GM21528 (cell line): ENCODE measurements around the gene DAAM2.

Experiments used
- ATAC-seq: cut with Tn5 transposase; IDR thresholded peaks from one replicate; pipeline ENCODE4 v1.9.1; 2021; ENCODE audit warnings: mild to moderate bottlenecking, moderate library complexity; ENCODE audit not compliant: unreplicated experiment, low FRiP score

DAAM2 gene

DNA sequence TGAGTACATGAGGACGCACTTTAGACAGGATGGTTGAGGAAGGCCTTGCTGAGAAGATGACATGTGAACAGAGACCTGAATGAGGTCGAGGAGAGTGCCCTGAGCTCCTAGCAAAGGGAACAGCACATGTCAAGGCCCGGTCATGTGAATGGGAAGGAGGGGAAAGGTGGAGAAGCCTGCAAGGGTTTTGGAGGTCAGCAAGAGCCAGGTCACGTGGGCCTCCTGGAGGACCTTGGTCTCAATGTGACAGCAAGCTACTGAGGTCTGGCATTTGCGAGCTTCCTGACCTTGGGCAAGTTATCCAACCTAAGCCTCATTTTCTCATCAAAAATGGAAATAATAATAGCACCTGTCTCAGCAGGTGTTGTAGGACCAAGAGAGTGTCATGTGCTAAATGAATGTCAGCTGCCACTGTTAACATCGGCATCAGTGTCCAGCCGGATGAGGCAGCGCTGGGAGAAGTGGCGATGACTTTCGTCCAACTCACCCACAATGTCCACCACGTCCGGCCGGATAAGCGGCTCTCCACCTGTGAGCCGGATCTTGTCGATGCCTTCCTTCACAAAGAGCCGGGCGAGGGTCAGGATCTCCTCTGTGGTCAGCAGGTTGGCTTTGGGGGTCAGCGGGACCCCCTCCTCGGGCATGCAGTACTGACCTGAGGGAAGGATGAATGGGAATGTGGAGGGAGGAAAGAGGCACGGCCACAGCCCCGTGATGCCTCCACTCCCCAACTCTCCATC lies 133.2 kb downstream of the DAAM2 start:
- ATAC-seq = no peak

DNA sequence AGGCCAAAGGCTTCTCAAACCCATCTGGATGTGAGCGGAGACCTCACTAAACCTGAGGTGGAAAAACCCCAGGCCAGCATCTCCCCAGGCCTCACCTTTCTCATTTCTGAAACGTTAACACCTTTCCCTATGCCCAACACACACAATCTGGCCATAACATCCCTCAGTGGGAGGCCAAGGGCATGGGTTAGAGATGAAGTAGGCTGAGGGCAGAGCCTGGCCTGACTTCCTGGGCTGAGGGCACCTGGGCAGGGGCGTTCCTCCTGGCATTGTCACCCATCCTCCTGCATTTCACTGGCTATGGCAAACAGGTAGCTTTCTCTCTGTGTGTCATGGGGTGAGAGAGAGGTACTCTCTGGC lies 133.7 kb downstream of the DAAM2 start:
- no peak for ATAC-seq

GRCh38 chr6:39926668-39927067 lies 134.5 kb downstream of the DAAM2 start:
- no peak for ATAC-seq

DNA sequence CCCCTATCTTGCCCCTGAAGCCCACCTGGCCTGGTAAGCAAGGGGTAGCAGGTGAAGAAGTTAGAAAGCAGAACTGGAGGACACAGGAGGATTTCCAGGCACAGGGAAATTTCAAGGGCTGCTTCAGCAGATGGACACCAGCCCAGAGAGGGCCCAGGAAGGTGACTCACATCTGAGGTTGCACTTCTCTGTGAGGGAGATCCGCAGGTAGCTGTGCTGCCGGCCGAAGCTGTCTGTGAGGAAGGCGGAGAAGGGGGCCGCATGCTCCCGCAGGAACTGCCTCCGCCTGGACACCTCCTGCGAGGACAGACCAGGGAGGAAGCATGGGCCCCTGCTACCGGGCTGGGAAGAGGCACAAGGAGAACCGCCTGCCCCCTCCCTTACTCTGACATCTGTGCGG lies 135.0 kb downstream of the DAAM2 start:
- no peak for ATAC-seq

- ATAC-seq = no peak
These were observed 137.0 kb downstream of the DAAM2 start for GRCh38 chr6:39929039-39929732.

DNA sequence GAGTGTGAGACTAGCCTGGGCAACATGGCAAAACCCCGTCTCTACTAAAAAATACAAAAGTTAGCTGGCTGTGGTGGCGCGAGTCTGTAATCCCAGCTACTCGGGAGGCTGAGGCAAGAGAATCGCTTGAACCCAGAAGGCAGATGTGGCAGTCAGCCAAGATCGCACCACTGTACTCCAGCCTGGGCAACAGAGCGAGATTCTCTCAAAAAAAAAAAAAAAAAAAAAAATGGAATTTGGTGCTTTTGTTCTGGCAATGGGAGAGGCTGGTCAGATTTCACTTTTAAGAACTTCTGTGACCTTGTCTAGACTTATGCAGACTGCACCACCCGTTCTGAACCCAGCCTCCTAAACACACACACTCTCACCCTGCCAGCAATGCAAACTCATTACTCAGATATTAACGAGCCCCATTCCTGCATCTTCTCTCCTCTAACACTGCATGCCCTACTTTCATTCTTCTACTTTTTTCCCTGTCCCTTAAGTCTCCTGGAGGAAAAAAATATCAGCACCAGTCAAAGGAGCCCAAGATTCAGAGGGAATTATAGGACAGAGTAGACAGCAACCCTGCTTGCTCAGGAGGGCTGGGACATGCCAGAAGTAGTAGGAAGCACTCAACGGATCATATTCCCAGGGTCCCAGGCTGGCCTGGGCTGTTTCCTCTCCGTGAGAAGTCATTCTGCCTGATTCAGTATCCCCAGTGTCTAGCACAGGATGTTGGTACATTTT lies 137.7 kb downstream of the DAAM2 start:
- no peak for ATAC-seq

GRCh38 chr6:39930540-39930939 lies 138.4 kb downstream of the DAAM2 start:
- no peak for ATAC-seq

- ATAC-seq = no peak
These were observed 139.4 kb downstream of the DAAM2 start for GRCh38 chr6:39931607-39932006.

- ATAC-seq = no peak
These were observed 140.3 kb downstream of the DAAM2 start for GRCh38 chr6:39932386-39932910.

- no peak for ATAC-seq
These were observed 141.5 kb downstream of the DAAM2 start for GRCh38 chr6:39933669-39934130.

GRCh38 chr6:39934131-39934757 lies 142.1 kb downstream of the DAAM2 start, which contains the start of gene MOCS1:
MOCS1 (minus strand) TSS chr6:39934462; CDS start chr6:39934417, 45 bp downstream.
- no peak for ATAC-seq

- no peak for ATAC-seq
These were observed 143.1 kb downstream of the DAAM2 start for GRCh38 chr6:39935241-39935640.

- ATAC-seq = no peak
These were observed 144.7 kb downstream of the DAAM2 start for GRCh38 chr6:39936857-39937256.

GRCh38 chr6:39937686-39938333 lies 145.6 kb downstream of the DAAM2 start:
- ATAC-seq = no peak

GRCh38 chr6:39938773-39939654 lies 146.8 kb downstream of the DAAM2 start:
- ATAC-seq = no peak

DNA sequence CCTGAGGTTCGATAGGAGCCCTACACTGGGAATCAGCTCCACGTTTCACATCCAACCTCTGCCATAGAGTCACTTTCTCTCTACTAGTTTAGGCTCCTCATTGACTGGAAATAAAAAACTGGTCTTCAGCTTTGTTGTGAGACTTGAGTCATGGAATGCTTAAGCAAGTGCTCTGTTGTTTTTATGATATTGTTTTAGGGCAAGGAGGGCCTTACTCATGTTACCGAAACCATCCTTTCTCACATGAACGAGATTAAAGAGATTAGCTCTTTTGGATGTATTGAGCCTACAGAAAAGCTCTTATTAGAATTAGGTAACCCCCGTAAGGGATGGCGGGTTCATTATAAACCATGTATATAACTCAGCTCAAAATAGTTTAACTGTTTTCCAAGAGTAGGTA lies 149.0 kb downstream of the DAAM2 start:
- no peak for ATAC-seq

DNA sequence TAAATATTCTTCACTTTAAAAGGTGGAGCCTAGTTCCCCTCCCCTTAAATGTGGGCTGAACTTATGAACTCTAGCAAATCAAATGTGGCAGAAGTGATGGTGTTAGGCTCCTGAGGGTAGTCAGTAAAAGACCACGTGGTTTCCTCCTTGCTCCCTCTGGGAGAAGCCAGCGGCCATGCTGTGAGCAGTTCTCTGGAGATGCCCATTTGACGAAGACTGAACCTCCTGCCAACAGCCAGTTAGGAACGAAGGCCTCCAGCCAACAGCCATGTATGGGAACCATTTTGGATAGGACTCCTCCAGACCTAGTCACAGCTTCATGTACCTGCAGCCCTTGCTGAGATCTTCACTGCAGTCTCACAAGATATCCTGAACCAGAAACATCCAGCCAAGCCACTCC lies 149.6 kb downstream of the DAAM2 start:
- ATAC-seq = no peak

- no peak for ATAC-seq
These were observed 150.9 kb downstream of the DAAM2 start for GRCh38 chr6:39942903-39943580.

DNA sequence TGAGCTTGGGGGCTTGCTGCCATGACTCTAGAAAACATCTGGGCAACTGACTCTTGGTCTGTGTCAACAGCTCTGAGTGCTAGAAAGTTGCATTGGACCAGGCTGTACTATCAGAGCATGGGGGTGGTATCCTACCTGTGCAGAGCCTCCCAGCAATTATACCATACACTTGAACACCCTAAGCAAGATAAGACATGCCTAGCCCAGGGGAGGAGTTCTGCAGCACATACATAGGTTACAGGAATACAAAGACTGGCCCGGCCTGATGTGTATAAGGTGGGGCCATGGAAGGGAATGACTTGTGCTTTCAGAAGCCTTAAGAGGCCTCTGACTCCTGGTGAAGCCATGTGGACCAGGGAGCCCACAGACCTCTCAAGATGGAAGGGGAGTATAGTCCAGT lies 153.4 kb downstream of the DAAM2 start:
- ATAC-seq = no peak
